Left renal pelvis (tissue), 4 donors: Measurements from ENCODE around the gene DDIT3. TPM values are rescaled to one million over a fixed set of nuclear protein-coding genes. Genes with fewer than 3 reads are reported as not detected.
"Not testable (repeated sequence)": the region's sequence is repeated elsewhere in the genome, so short reads cannot be mapped to it uniquely, and the experiment has no call there.

Experiments
- DNase-seq, 4 donors: peaks; one replicate each; pipeline ENCODE4 v3.0.0-alpha.2; 2013; ENCODE audit warnings: low read depth in 4 of 4, low spot score in 3 of 4
- polyA plus RNA-seq, 4 donors: library from polyadenylated mRNA; unstranded; fragments of 120-200 nt; gene quantifications; one replicate each; pipeline ENCODE4 v1.2.1, GENCODE V29; 2013; ENCODE audit not compliant: insufficient read length in 4 of 4

The DDIT3 gene
- 10 to 100 TPM; 16.3 to 34.6 (median 29.8) TPM for polyA plus RNA-seq

GRCh38 chr12:57520053-57520818 lies at the start of gene DDIT3:
TSS of gene DDIT3 (minus strand) at chr12:57520514. CDS start at chr12:57517406, 3,108 bp downstream.
- DNase-seq = peak; percentile 92 to 98 (median 97)

- DNase-seq = no peak
Observed at GRCh38 chr12:57569858-57570257, 49.5 kb upstream of the DDIT3 start.

GRCh38 chr12:57568838-57569237 lies 48.5 kb upstream of the DDIT3 start:
- no peak for DNase-seq

- DNase-seq = no peak
Observed at GRCh38 chr12:57564178-57564740, 43.9 kb upstream of the DDIT3 start.

- no peak for DNase-seq
Observed at GRCh38 chr12:57563358-57563757, 43.0 kb upstream of the DDIT3 start.

GRCh38 chr12:57561117-57561516 lies 40.8 kb upstream of the DDIT3 start:
- DNase-seq = not testable (repeated sequence)

- DNase-seq = no peak
Observed at GRCh38 chr12:57560516-57560915, 40.2 kb upstream of the DDIT3 start.

GRCh38 chr12:57558864-57559263 lies 38.5 kb upstream of the DDIT3 start:
- DNase-seq = no peak

GRCh38 chr12:57554897-57555296 lies 34.6 kb upstream of the DDIT3 start:
- no peak for DNase-seq

GRCh38 chr12:57554453-57554852 lies 34.1 kb upstream of the DDIT3 start:
- DNase-seq = no peak

GRCh38 chr12:57553343-57554202 lies 33.3 kb upstream of the DDIT3 start:
- DNase-seq = no peak

GRCh38 chr12:57552835-57553313 lies 32.6 kb upstream of the DDIT3 start:
- no peak for DNase-seq

GRCh38 chr12:57552306-57552651 lies 32.0 kb upstream of the DDIT3 start:
- DNase-seq = no peak

GRCh38 chr12:57551637-57552305 lies 31.5 kb upstream of the DDIT3 start:
- no peak for DNase-seq

- no peak for DNase-seq
Observed at GRCh38 chr12:57550641-57551549, 30.6 kb upstream of the DDIT3 start.

GRCh38 chr12:57549909-57550640 lies 29.8 kb upstream of the DDIT3 start, which contains the start of gene KIF5A:
TSS of gene KIF5A (plus strand) at chr12:57550044. CDS start at chr12:57550272, 228 bp downstream.
- DNase-seq = no peak

- no peak for DNase-seq
Observed at GRCh38 chr12:57549203-57549908, 29.0 kb upstream of the DDIT3 start.

GRCh38 chr12:57548488-57548887 lies 28.2 kb upstream of the DDIT3 start:
- DNase-seq = no peak
